Brain microvascular endothelial cell (primary cell): ENCODE measurements around the gene RGSL1.
A peak's percentile ranks its signal among the peaks of the same experiment; 100 is the strongest.

Source experiments
- DNase-seq: peaks from one replicate; pipeline ENCODE4 v3.0.0-alpha.2; 2020
- H3K27ac ChIP-seq: fragments of 250-450 bp; sonication (Bioruptor Pico); 2 replicates; pipeline ENCODE4 v1.5.1; 2020; ENCODE audit warnings: mild to moderate bottlenecking, moderate library complexity
- H3K27me3 ChIP-seq: fragments of 250-450 bp; sonication (Bioruptor Pico); replicated peaks from 2 replicates; pipeline ENCODE4 v1.5.1; 2020; ENCODE audit warnings: mild to moderate bottlenecking
- H3K36me3 ChIP-seq: fragments of 250-450 bp; sonication (Bioruptor Pico); replicated peaks from 2 replicates; pipeline ENCODE4 v1.5.1; 2020; ENCODE audit warnings: mild to moderate bottlenecking
- H3K4me3 ChIP-seq: 2 replicates; pipeline ENCODE4 v1.5.1; 2011; ENCODE audit warnings: low read depth, mild to moderate bottlenecking, control low read depth, low read length, moderate library complexity
- in situ Hi-C: cut with HindIII; loops from 2 replicates; pipeline ENCODE4 v1.10.0; 2017; ENCODE audit warnings: low sequenced_read_pairs, low pct_ligation_motif_present
- TF ChIP-seq, protein P1 (sequence below): IDR thresholded peaks from 2 replicates; pipeline ENCODE4 v1.5.1; 2011; ENCODE audit warnings: low read depth, mild to moderate bottlenecking, moderate library complexity, low read length, control low read depth, inconsistent platforms; ENCODE audit errors: missing control alignments

Gene RGSL1

DNA sequence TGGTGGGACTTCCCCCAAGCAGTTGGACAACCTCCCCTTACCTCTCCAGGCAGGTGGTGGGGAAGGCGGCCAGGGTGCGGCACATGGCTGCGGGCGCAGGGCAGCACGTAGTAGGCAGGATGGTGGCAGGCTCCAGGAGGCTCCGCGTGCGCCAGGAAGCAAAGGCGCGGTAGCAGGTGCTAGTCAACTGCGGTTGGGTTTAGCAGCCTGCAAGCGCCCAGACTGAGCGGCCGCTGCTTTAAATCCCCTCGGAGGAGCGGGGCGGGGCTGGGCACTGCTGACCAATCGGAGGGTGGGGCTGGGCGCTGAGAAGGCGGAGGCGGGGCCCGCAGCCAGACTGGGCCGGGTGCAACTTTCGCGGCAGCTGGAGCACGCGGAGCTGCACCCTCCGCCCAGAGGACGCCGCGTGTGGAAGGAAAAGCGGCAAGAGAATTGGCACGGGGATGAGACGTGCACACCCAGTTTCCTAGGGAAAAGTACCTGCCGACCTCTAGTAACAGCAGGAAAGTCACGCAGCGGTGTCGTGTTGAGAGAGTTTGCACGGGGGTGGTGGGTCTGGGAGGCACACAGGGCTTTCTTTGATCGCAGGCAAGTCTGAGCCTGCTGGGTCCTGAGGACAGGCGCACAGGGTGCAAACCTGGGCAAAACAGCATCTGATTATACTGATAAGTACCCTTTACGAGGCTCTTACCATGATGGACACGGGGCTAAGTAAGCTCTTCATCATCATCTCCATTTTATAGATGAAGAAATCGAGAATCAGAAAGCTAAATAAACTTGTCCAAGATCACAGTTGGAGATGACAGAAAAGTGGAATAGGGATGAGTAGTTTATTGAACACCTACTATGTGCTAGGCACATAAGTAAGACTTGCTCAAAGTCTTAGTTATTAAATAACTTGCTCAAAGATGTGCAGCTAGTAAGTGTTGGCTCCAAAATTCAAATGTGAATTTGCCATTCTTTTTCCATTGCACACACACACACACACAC lies 154.5 kb downstream of the RGSL1 start, which contains the start of gene RGS16:
TSS of gene RGS16 (minus strand) at position 215 of the 990 bp plus-strand sequence. CDS start at position 85, 130 bp downstream.
- TF ChIP-seq, protein P1, sequence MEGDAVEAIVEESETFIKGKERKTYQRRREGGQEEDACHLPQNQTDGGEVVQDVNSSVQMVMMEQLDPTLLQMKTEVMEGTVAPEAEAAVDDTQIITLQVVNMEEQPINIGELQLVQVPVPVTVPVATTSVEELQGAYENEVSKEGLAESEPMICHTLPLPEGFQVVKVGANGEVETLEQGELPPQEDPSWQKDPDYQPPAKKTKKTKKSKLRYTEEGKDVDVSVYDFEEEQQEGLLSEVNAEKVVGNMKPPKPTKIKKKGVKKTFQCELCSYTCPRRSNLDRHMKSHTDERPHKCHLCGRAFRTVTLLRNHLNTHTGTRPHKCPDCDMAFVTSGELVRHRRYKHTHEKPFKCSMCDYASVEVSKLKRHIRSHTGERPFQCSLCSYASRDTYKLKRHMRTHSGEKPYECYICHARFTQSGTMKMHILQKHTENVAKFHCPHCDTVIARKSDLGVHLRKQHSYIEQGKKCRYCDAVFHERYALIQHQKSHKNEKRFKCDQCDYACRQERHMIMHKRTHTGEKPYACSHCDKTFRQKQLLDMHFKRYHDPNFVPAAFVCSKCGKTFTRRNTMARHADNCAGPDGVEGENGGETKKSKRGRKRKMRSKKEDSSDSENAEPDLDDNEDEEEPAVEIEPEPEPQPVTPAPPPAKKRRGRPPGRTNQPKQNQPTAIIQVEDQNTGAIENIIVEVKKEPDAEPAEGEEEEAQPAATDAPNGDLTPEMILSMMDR = no peak
- DNase-seq = peak; percentile 69
- Histone ChIP-seq H3K36me3 (no peaks in the 10 kb centered on the region), H3K27ac (no peak within 1 kb of the TSS), H3K27me3 (no peaks in the 10 kb centered on the region), H3K4me3 (peak within 1 kb of the TSS; percentile 48)
- in situ Hi-C loops = no loop called here

DNA sequence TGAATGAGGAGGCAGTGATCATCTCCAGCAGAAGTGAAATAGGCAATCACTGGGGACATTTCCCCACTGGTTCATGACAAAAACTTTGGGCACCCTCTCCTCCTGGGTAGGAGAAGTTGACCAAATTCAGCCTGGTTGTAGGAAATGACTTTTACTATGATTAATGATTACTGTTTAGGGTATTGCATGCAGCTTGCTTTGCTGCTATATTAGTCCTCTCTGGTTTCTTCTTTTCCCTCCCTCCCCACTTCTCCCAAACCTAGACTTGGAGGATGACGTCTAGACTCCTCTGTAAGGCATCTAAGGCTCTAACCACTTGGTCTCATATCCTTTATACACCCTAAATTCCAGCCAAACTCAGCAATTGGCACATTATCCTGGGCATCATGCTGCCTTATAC lies 157.6 kb downstream of the RGSL1 start:
- TF ChIP-seq, protein P1 = no peak
- H3K36me3 ChIP-seq = no peaks in the 10 kb centered on the region
- H3K4me3 ChIP-seq = no peak overlapping the region
- no peak for DNase-seq
- H3K27me3 ChIP-seq = no peaks in the 10 kb centered on the region
- H3K27ac ChIP-seq = no peak overlapping the region
- in situ Hi-C loops = no loop called here

DNA sequence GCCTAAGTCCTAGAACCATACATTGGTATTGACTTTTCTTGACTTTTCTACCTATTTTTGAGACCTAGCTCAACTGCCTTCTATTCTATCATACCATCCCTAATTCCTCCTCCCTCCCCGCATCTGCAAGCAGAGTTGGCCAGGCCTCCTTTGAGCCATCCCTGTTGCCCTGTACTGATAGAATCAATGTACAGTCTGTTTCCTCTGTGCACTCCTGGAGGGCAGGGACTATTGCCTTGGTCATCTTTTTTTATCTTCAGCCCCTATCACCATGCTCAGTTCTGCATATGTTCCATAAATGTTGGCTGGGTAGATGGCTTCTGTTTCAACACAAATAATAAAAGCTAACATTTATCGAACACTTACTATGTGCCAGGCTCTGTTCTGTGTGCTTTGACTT lies 158.3 kb downstream of the RGSL1 start:
- TF ChIP-seq, protein P1 = no peak
- no peaks in the 10 kb centered on the region for H3K27me3 ChIP-seq
- DNase-seq = no peak
- no peaks in the 10 kb centered on the region for H3K36me3 ChIP-seq
- H3K27ac ChIP-seq = no peak overlapping the region
- in situ Hi-C loops = no loop called here
- no peak overlapping the region for H3K4me3 ChIP-seq

- in situ Hi-C loops = no loop called here
- Histone ChIP-seq H3K4me3 (no peak overlapping the region), H3K27ac (no peak overlapping the region), H3K27me3 (no peaks in the 10 kb centered on the region), H3K36me3 (no peaks in the 10 kb centered on the region)
- TF ChIP-seq, protein P1 = no peak
- DNase-seq = peak; percentile 38
Measured at GRCh38 chr1:182608845-182609610, 159.1 kb downstream of the RGSL1 start.
